HCT116 (cell line): Measurements from ENCODE around the gene LMNTD1. TPM values are rescaled to one million over a fixed set of nuclear protein-coding genes. Genes with fewer than 3 reads are reported as not detected.

Experiments used
- ATAC-seq: fragments of 200-7000 bp; cut with Tn5 transposase; 2 replicates; pipeline ENCODE4 v1.9.1; 2020; ENCODE audit warnings: mild to moderate bottlenecking, moderate library complexity
- BruUV-seq: library from RNA; stranded (reverse); fragments of 400-500 nt; replicated peaks from 2 replicates; lab custom pipeline; 2021; lab: Mats Ljungman, UMichigan
- CTCF ChIA-PET: fragments of 300-600 bp; sonication (Branson Sonifier 250); formaldehyde crosslinking; loops from one replicate; lab custom pipeline; 2021; ENCODE audit warnings: antibody characterized with exemption; lab: Charles Lee
- POLR2A ChIA-PET: fragments of 300-600, 350-600 bp; sonication (Branson Sonifier 250); formaldehyde crosslinking; loops from one replicate; lab custom pipeline; 2021; ENCODE audit warnings: antibody characterized with exemption; lab: Charles Lee
- RAD21 ChIA-PET, 2 experiments: fragments of 300-600 bp; sonication (Branson Sonifier 250); formaldehyde crosslinking; loops; one replicate each; lab custom pipeline; 2023; ENCODE audit warnings: low total read pairs in 2 of 2; ENCODE audit not compliant: uncharacterized antibody in 2 of 2, unreplicated experiment in 2 of 2, low non-redundant PET in 1 of 2; lab: Charles Lee
- DNase-seq: peaks from one replicate; pipeline ENCODE4 v3.0.0-alpha.2; 2010; ENCODE audit warnings: low read depth, low spot score
- H2AFZ ChIP-seq: fragments of 200-600 bp; shearing (Covaris generic), sonication (generic); 2 replicates; pipeline ENCODE4 v1.6.1; 2017; ENCODE audit warnings: low read depth, mixed run types, mixed read lengths, antibody characterized with exemption, low read length; ENCODE audit not compliant: poor library complexity, severe bottlenecking
- H3K27ac ChIP-seq: 2 replicates; pipeline ENCODE4 v1.5.1; 2012; ENCODE audit warnings: low read depth, low read length
- H3K27me3 ChIP-seq: fragments of 200-600 bp; sonication (generic); 2 replicates; pipeline ENCODE4 v1.6.1; 2016; ENCODE audit warnings: mixed run types, low read length, mixed read lengths; ENCODE audit not compliant: insufficient read depth
- H3K36me3 ChIP-seq, 2 experiments: fragments of 200-500 bp in 1 of 2; fragments of 200-600 bp in 1 of 2; sonication (Bioruptor generic) in 1 of 2; sonication (generic) in 1 of 2; 2 replicates each; pipeline versions ENCODE4 v1.5.1 to v1.6.1; 2014 to 2016; ENCODE audit warnings: low read length in 2 of 2, inconsistent platforms in 1 of 2, mixed read lengths in 1 of 2, mixed run types in 1 of 2; ENCODE audit not compliant: insufficient read depth in 2 of 2, control insufficient read depth in 1 of 2
- H3K4me1 ChIP-seq, 2 experiments: fragments of 200-600 bp in 1 of 2; sonication (generic) in 1 of 2; 2 replicates each; pipeline versions ENCODE4 v1.5.1 to v1.6.1; 2012 to 2017; ENCODE audit warnings: low read length in 2 of 2, inconsistent platforms in 1 of 2, mild to moderate bottlenecking in 1 of 2, mixed read lengths in 1 of 2, mixed run types in 1 of 2, moderate library complexity in 1 of 2; ENCODE audit not compliant: insufficient read depth in 2 of 2, control insufficient read depth in 1 of 2
- H3K4me2 ChIP-seq: fragments of 200-600 bp; sonication (generic); 2 replicates; pipeline ENCODE4 v1.6.1; 2017; ENCODE audit warnings: mixed run types, low read length, mixed read lengths
- H3K4me3 ChIP-seq, 2 experiments: fragments of 200-600 bp in 1 of 2; sonication (generic) in 1 of 2; replicated peaks in 1 of 2; 2 replicates each; pipeline ENCODE4 v1.5.1; 2011 to 2016; ENCODE audit warnings: low read length in 2 of 2, control low read depth in 1 of 2, low read depth in 1 of 2, mild to moderate bottlenecking in 1 of 2, mixed read lengths in 1 of 2, mixed run types in 1 of 2
- H3K79me2 ChIP-seq: fragments of 200-600 bp; sonication (generic); 2 replicates; pipeline ENCODE4 v1.6.1; 2017; ENCODE audit warnings: mild to moderate bottlenecking, mixed run types, low read length, moderate library complexity, mixed read lengths; ENCODE audit not compliant: insufficient read depth
- H3K9ac ChIP-seq: fragments of 200-600 bp; sonication (generic); 2 replicates; pipeline ENCODE4 v1.6.1; 2016; ENCODE audit warnings: low read length, mixed read lengths
- H3K9me2 ChIP-seq: fragments of 200-600 bp; sonication (generic), shearing (Covaris generic); 2 replicates; pipeline ENCODE4 v1.6.1; 2017; ENCODE audit warnings: mixed run types, mild to moderate bottlenecking, moderate library complexity; ENCODE audit not compliant: insufficient read depth
- H3K9me3 ChIP-seq, 2 experiments: fragments of 200-500 bp in 1 of 2; fragments of 200-600 bp in 1 of 2; sonication (Bioruptor generic) in 1 of 2; sonication (generic) in 1 of 2; 2 replicates each; pipeline ENCODE4 v1.6.1; 2014 to 2017; ENCODE audit warnings: low read length in 2 of 2, mixed read lengths in 2 of 2, inconsistent platforms in 1 of 2, low read depth in 1 of 2, mild to moderate bottlenecking in 1 of 2, mixed run types in 1 of 2, moderate library complexity in 1 of 2; ENCODE audit not compliant: control insufficient read depth in 1 of 2, insufficient read depth in 1 of 2
- H4K20me1 ChIP-seq: fragments of 200-600 bp; sonication (generic), shearing (Covaris generic); 2 replicates; pipeline ENCODE4 v1.6.1; 2017; ENCODE audit warnings: mixed run types, mild to moderate bottlenecking, moderate library complexity; ENCODE audit not compliant: insufficient read depth
- ATF3 ChIP-seq: IDR thresholded peaks from 2 replicates; pipeline ENCODE4 v1.6.1; 2012
- CBX3 ChIP-seq: IDR thresholded peaks from 2 replicates; pipeline ENCODE4 v1.6.1; 2012; ENCODE audit warnings: low read depth
- CTCF ChIP-seq, 3 experiments: fragments of 200-600 bp in 1 of 3; sonication (generic) in 1 of 3; IDR thresholded peaks in 2 of 3; conservative IDR thresholded peaks in 1 of 3; 2 replicates each; pipeline ENCODE4 v1.5.1; 2012 to 2017; ENCODE audit warnings: low read depth in 2 of 3, low read length in 2 of 3, antibody characterized with exemption in 1 of 3, borderline replicate concordance in 1 of 3, control low read depth in 1 of 3, mild to moderate bottlenecking in 1 of 3, mixed read lengths in 1 of 3, mixed run types in 1 of 3, moderate library complexity in 1 of 3; ENCODE audit not compliant: insufficient read depth in 1 of 3
- EGR1 ChIP-seq: IDR thresholded peaks from 2 replicates; pipeline ENCODE4 v1.6.1; 2012; ENCODE audit warnings: low read depth
- ELF1 ChIP-seq: IDR thresholded peaks from 2 replicates; pipeline ENCODE4 v1.6.1; 2012; ENCODE audit warnings: low read depth, borderline replicate concordance
- EZH2 ChIP-seq: fragments of 200-600 bp; sonication (generic); IDR thresholded peaks from 2 replicates; pipeline ENCODE4 v1.6.1; 2017; ENCODE audit warnings: antibody characterized with exemption, mixed run types
- EZH2phosphoT487 ChIP-seq: fragments of 200-600 bp; IDR thresholded peaks from 2 replicates; pipeline ENCODE4 v1.6.1; 2018; ENCODE audit warnings: antibody characterized with exemption, borderline replicate concordance
- POLR2AphosphoS5 ChIP-seq: IDR thresholded peaks from 2 replicates; pipeline ENCODE4 v1.6.1; 2011; ENCODE audit warnings: mild to moderate bottlenecking, low read depth, low read length, moderate library complexity
- RAD21 ChIP-seq: IDR thresholded peaks from 2 replicates; pipeline ENCODE4 v1.6.1; 2012; ENCODE audit warnings: low read depth, mild to moderate bottlenecking
- REST ChIP-seq: IDR thresholded peaks from 2 replicates; pipeline ENCODE4 v1.6.1; 2012; ENCODE audit warnings: low read depth
- SIN3A ChIP-seq: IDR thresholded peaks from 2 replicates; pipeline ENCODE4 v1.6.1; 2012; ENCODE audit warnings: low read depth
- ZFX ChIP-seq: fragments of 450-650 bp; IDR thresholded peaks from 2 replicates; pipeline ENCODE4 v1.6.1; 2017
- intact Hi-C: fragments of 100-400 bp; cut with micrococcal nuclease; formaldehyde crosslinking; loops from 2 replicates; pipeline ENCODE4 v1.10.0; 2022
- total RNA-seq: library from RNA; stranded (reverse); gene quantifications from one replicate; pipeline ENCODE4 v1.2.1, GENCODE V29; 2021; ENCODE audit not compliant: unreplicated experiment

LMNTD1 gene
- total RNA-seq, 1 experiment from 2014 or later, result not detected

DNA sequence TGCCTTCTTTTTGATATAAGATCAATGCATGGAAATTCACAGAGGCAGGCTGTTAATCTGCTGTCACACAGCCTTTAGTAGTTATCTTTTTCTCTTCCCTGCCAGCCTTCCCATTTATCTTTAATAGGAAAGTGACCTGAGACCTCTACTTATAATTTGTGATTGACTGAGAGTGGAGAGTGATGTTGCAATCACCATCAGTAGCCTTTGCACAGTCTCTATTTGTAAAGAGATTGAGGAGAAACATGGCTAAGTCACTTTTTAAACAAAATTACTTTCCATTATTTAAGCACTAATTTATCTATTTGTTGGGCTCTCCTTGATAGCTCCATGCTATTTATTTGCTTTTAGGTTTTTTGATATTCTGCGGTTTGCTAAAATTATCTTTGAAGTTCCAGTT is 19.9 kb downstream of the LMNTD1 start (continued):
- no peak for TF ChIP-seq CTCF (IDR thresholded peaks at IDR 0.05 in 2 of 3, conservative IDR thresholded peaks at IDR 0.05 in 1 of 3; ENCODE audit: borderline replicate concordance in 1 of 3, insufficient read depth in 1 of 3, low read depth in 2 of 3, low read length in 2 of 3)
- no peak for TF ChIP-seq CBX3
- no peak for TF ChIP-seq ELF1
- TF ChIP-seq EZH2phosphoT487, result no peak
- TF ChIP-seq ZFX, result no peak
- no peak for TF ChIP-seq EZH2

DNA sequence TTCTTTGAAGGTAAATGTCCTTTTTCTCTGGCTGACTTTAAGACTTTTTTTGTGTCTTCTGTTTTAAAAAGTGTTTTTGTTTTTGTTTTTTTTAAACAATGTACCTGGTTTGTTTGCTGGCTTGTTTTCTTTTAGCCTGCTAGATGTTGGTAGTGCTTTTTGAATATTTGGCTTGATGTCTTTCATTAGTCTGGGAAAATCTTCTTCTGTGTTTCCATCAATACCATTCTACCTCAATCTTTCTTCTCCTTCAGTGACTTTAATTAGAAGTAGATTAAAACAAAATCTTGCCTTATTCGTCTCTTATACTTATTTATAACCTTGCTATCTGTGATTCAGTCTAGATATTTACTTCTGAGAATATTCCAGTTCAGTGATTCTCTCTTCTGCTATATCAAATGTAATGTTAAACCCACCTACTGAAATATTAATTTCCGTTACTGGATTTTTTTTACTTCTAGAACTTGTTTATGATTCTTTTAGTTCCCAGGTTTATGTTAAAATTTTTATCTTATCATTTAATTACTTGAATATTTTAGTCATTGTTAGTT is 21.5 kb downstream of the LMNTD1 start:
- ChIA-PET CTCF (no interaction called here), RAD21 (no interaction called here), POLR2A (no interaction called here)
- ATAC-seq (no peak), DNase-seq (no peak)
- no peaks in the 10 kb centered on the region for H4K20me1 ChIP-seq
- intact Hi-C loops, result loop anchor here (1.0 kb wide), 1 partner anchor 18 kb away; no protein-coding TSS in a partner anchor
- no peak for TF ChIP-seq EGR1
- TF ChIP-seq ATF3, result no peak
- no peak for TF ChIP-seq POLR2AphosphoS5
- TF ChIP-seq REST, result no peak
- TF ChIP-seq RAD21, result no peak
- no peak for TF ChIP-seq SIN3A
- no peaks in the 10 kb centered on the region for H3K79me2 ChIP-seq
- no peaks in the 10 kb centered on the region for H3K4me1 ChIP-seq
- no peak overlapping the region for H3K27ac ChIP-seq
- no peak overlapping the region for H3K4me2 ChIP-seq
- H3K36me3 ChIP-seq, result no peaks in the 10 kb centered on the region
- no peaks in the 10 kb centered on the region for H3K9me2 ChIP-seq
- no peak overlapping the region for H3K9ac ChIP-seq
- no peaks in the 10 kb centered on the region for H3K27me3 ChIP-seq
- BruUV-seq, result no TSS peak
- H3K9me3 ChIP-seq, result no peaks in the 10 kb centered on the region
- no peak overlapping the region for H2AFZ ChIP-seq
- no peak overlapping the region for H3K4me3 ChIP-seq
